WTC11 (cell line): ENCODE results near the gene CEBPE. TPM values are rescaled to one million over a fixed set of nuclear protein-coding genes. Genes with fewer than 3 reads are reported as not detected.

Experiments used
- ATAC-seq: fragments of 200-7000 bp; cut with Tn5 transposase; 2 replicates; pipeline ENCODE4 v1.10.0; 2021; ENCODE audit warnings: mild to moderate bottlenecking, moderate library complexity
- CTCF ChIA-PET: fragments of 300-600 bp; sonication (Branson Sonifier 250); formaldehyde crosslinking; loops from one replicate; lab custom pipeline; 2021; ENCODE audit warnings: antibody characterized with exemption; lab: Charles Lee
- POLR2A ChIA-PET: fragments of 350-600 bp; sonication (Branson Sonifier 250); formaldehyde crosslinking; loops from one replicate; lab custom pipeline; 2021; ENCODE audit warnings: antibody characterized with exemption; lab: Charles Lee
- DNase-seq: peaks from one replicate; pipeline ENCODE4 v3.0.0; 2021; ENCODE audit warnings: low spot score
- H3K27ac Mint-ChIP-seq: 2 replicates; pipeline ENCODE4 v1.8.0; 2021; ENCODE audit warnings: mixed read lengths
- H3K27me3 Mint-ChIP-seq: 2 replicates; pipeline ENCODE4 v1.8.0; 2021; ENCODE audit warnings: low read depth, mild to moderate bottlenecking, moderate library complexity, mixed read lengths
- H3K36me3 Mint-ChIP-seq: 2 replicates; pipeline ENCODE4 v1.8.0; 2021; ENCODE audit warnings: mixed read lengths
- H3K4me1 Mint-ChIP-seq: 2 replicates; pipeline ENCODE4 v1.8.0; 2022; ENCODE audit warnings: mixed read lengths
- H3K4me3 Mint-ChIP-seq: 2 replicates; pipeline ENCODE4 v1.8.0; 2021; ENCODE audit warnings: mild to moderate bottlenecking, moderate library complexity, mixed read lengths
- H3K9me3 Mint-ChIP-seq: 2 replicates; pipeline ENCODE4 v1.8.0; 2021; ENCODE audit warnings: mixed read lengths
- ATF1 ChIP-seq: sonication (generic); formaldehyde crosslinking; IDR thresholded peaks from 2 replicates; pipeline ENCODE4 v1.8.1; 2023; ENCODE audit warnings: mild to moderate bottlenecking, moderate library complexity, missing genetic modification reagents
- CBFB ChIP-seq: sonication (generic); formaldehyde crosslinking; IDR thresholded peaks from 2 replicates; pipeline ENCODE4 v1.8.1; 2022; ENCODE audit warnings: mild to moderate bottlenecking, low read depth, missing genetic modification reagents
- CREB1 ChIP-seq: sonication (generic); formaldehyde crosslinking; IDR thresholded peaks from 2 replicates; pipeline ENCODE4 v1.8.0; 2023; ENCODE audit warnings: mild to moderate bottlenecking, missing genetic modification reagents
- CREM ChIP-seq: sonication (generic); formaldehyde crosslinking; IDR thresholded peaks from 2 replicates; pipeline ENCODE4 v1.8.1; 2022; ENCODE audit warnings: mild to moderate bottlenecking, missing genetic modification reagents, moderate library complexity
- ELF4 ChIP-seq: sonication (generic); formaldehyde crosslinking; IDR thresholded peaks from 2 replicates; pipeline ENCODE4 v1.8.1; 2022; ENCODE audit warnings: low read depth, mild to moderate bottlenecking, moderate library complexity, missing genetic modification reagents
- NFATC4 ChIP-seq: fragments of 250-450 bp; sonication (Bioruptor Pico); IDR thresholded peaks from 2 replicates; pipeline ENCODE4 v1.9.0; 2021; ENCODE audit warnings: mild to moderate bottlenecking
- NFYB ChIP-seq: sonication (generic); formaldehyde crosslinking; conservative IDR thresholded peaks from 2 replicates; pipeline ENCODE4 v1.8.0; 2022; ENCODE audit warnings: low read depth, missing genetic modification reagents
- OVOL2 ChIP-seq: fragments of 250-450 bp; sonication (Bioruptor Pico); IDR thresholded peaks from 2 replicates; pipeline ENCODE4 v1.9.0; 2021; ENCODE audit warnings: mild to moderate bottlenecking, borderline replicate concordance
- RELA ChIP-seq: sonication (generic); formaldehyde crosslinking; IDR thresholded peaks from 2 replicates; pipeline ENCODE4 v1.8.1; 2022; ENCODE audit warnings: missing genetic modification reagents, mild to moderate bottlenecking, borderline replicate concordance
- RORB ChIP-seq: fragments of 250-450 bp; sonication (Bioruptor Pico); IDR thresholded peaks from 2 replicates; pipeline ENCODE4 v1.9.0; 2021; ENCODE audit warnings: mild to moderate bottlenecking
- SOX15 ChIP-seq: fragments of 250-450 bp; sonication (Bioruptor Pico); IDR thresholded peaks from 2 replicates; pipeline ENCODE4 v1.9.0; 2021; ENCODE audit warnings: mild to moderate bottlenecking
- TCF7 ChIP-seq: sonication (generic); formaldehyde crosslinking; IDR thresholded peaks from 2 replicates; pipeline ENCODE4 v1.8.0; 2022; ENCODE audit warnings: mild to moderate bottlenecking, low read depth, missing genetic modification reagents, moderate library complexity
- TP53 ChIP-seq: sonication (generic); formaldehyde crosslinking; IDR thresholded peaks from 2 replicates; pipeline ENCODE4 v1.8.1; 2023; ENCODE audit warnings: mild to moderate bottlenecking, missing genetic modification reagents
- ZNF219 ChIP-seq: sonication (generic); formaldehyde crosslinking; IDR thresholded peaks from 2 replicates; pipeline ENCODE4 v1.8.0; 2023; ENCODE audit warnings: missing genetic modification reagents, mild to moderate bottlenecking, borderline replicate concordance
- ZNF396 ChIP-seq: fragments of 250-450 bp; sonication (Bioruptor Pico); IDR thresholded peaks from 2 replicates; pipeline ENCODE4 v1.8.0; 2021; ENCODE audit warnings: mild to moderate bottlenecking, moderate library complexity, borderline replicate concordance
- total RNA-seq: library from RNA; stranded (reverse); gene quantifications from 3 replicates; pipeline ENCODE4 v1.2.3, GENCODE V29; 2021
- TF ChIP-seq, protein P1 (sequence below): sonication (generic); formaldehyde crosslinking; IDR thresholded peaks from 2 replicates; pipeline ENCODE4 v1.8.1; 2023; ENCODE audit warnings: mild to moderate bottlenecking, missing genetic modification reagents
- TF ChIP-seq, protein P2 (sequence below): sonication (generic); formaldehyde crosslinking; IDR thresholded peaks from 2 replicates; pipeline ENCODE4 v1.8.1; 2022; ENCODE audit warnings: mild to moderate bottlenecking, moderate library complexity, missing genetic modification reagents
- TF ChIP-seq, protein P3 (sequence below): sonication (generic); formaldehyde crosslinking; conservative IDR thresholded peaks from 2 replicates; pipeline ENCODE4 v1.8.1; 2023; ENCODE audit warnings: mild to moderate bottlenecking, low read depth, missing genetic modification reagents, moderate library complexity
- TF ChIP-seq, protein P4 (sequence below): sonication (generic); formaldehyde crosslinking; IDR thresholded peaks from 2 replicates; pipeline ENCODE4 v1.8.1; 2023; ENCODE audit warnings: mild to moderate bottlenecking, moderate library complexity, missing genetic modification reagents
- TF ChIP-seq, protein P5 (sequence below): sonication (generic); formaldehyde crosslinking; IDR thresholded peaks from 2 replicates; pipeline ENCODE4 v1.8.0; 2022; ENCODE audit warnings: missing genetic modification reagents

The CEBPE gene
- total RNA-seq, 1 experiment from 2014 or later: not detected

DNA sequence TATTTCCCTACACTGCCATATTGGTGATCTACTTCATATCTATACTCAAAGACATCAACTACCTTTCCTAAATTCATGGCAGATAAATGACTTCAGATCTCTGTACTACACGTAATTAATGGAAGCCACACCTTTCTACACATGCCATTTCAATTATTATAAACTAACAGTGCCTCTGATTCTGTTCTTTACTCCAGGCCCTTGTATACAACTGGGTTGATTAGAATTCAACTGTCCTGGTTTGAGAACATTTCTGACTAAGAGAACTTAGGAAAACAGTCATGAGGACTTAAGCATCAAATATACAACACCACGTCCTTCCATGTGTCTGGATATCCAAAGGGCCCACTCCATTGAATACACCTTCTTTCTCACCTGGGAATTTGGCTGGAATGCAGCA, 26.0 kb downstream of the CEBPE start (continued):
- TF ChIP-seq, protein P1, sequence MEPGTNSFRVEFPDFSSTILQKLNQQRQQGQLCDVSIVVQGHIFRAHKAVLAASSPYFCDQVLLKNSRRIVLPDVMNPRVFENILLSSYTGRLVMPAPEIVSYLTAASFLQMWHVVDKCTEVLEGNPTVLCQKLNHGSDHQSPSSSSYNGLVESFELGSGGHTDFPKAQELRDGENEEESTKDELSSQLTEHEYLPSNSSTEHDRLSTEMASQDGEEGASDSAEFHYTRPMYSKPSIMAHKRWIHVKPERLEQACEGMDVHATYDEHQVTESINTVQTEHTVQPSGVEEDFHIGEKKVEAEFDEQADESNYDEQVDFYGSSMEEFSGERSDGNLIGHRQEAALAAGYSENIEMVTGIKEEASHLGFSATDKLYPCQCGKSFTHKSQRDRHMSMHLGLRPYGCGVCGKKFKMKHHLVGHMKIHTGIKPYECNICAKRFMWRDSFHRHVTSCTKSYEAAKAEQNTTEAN (CRISPR knock-in tag): no peak
- TF ChIP-seq TP53 (CRISPR knock-in tag) (no peak), ZNF396 (no peak), ELF4 (CRISPR knock-in tag) (no peak), CREM (no peak), CREB1 (CRISPR knock-in tag) (no peak)
- TF ChIP-seq, all 79 proteins: peak for 0

DNA sequence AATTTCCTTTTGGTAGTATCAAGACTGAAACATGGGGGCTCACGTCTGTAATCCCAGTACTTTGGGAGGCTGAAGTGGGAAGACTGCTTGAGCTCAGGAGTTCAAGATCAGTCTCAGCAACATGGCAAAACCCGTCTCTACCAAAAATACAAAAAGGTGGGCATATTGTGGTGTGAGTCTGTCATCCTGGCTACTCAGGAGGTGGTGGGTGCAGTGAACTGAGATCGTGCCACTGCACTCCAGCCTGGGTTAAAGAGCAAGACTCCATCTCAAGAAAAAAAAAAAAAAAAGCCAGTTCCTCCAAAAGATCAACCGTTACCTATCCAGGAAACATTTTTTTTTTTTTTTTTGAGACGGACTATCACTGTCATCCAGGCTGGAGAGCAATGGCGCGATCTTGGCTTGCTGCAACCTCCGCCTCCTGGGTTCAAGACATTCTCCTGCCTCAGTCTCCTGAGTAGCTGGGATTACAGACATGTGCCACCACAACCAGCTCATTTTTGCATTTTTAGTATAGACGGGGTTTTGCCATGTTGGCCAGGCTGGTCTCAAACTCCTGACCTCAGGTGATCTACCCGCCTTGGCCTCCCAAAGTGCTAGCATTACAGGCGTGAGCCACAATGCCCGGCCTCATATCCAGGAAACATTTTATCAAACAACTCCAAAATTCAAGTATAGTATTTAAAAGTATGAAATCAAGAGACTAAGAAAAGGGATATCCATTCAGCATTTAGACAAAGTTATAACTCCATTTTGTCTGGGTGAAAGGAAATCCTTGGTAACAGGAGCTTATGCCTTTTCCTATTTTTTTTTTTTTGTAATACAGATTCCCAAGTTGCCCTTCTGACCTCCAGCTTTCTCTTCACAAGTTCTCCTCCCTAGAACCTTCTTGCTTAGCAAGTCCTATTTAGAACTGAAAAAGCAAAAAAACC, 27.5 kb downstream of the CEBPE start:
- no peak for TF ChIP-seq SOX15
- no peak for TF ChIP-seq ZNF219 (CRISPR knock-in tag)
- TF ChIP-seq RORB: no peak
- TF ChIP-seq TCF7 (CRISPR knock-in tag): no peak
- TF ChIP-seq, protein P2, sequence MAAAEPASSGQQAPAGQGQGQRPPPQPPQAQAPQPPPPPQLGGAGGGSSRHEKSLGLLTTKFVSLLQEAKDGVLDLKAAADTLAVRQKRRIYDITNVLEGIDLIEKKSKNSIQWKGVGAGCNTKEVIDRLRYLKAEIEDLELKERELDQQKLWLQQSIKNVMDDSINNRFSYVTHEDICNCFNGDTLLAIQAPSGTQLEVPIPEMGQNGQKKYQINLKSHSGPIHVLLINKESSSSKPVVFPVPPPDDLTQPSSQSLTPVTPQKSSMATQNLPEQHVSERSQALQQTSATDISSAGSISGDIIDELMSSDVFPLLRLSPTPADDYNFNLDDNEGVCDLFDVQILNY: no peak
- TF ChIP-seq, protein P3, sequence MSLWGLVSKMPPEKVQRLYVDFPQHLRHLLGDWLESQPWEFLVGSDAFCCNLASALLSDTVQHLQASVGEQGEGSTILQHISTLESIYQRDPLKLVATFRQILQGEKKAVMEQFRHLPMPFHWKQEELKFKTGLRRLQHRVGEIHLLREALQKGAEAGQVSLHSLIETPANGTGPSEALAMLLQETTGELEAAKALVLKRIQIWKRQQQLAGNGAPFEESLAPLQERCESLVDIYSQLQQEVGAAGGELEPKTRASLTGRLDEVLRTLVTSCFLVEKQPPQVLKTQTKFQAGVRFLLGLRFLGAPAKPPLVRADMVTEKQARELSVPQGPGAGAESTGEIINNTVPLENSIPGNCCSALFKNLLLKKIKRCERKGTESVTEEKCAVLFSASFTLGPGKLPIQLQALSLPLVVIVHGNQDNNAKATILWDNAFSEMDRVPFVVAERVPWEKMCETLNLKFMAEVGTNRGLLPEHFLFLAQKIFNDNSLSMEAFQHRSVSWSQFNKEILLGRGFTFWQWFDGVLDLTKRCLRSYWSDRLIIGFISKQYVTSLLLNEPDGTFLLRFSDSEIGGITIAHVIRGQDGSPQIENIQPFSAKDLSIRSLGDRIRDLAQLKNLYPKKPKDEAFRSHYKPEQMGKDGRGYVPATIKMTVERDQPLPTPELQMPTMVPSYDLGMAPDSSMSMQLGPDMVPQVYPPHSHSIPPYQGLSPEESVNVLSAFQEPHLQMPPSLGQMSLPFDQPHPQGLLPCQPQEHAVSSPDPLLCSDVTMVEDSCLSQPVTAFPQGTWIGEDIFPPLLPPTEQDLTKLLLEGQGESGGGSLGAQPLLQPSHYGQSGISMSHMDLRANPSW: no peak
- Mint-ChIP-seq H3K36me3 (peaks cover 57% of the 10 kb centered on the region), H3K4me3 (no peak overlapping the region), H3K4me1 (peaks cover 13% of the 10 kb centered on the region), H3K27ac (no peak overlapping the region), H3K27me3 (no peaks in the 10 kb centered on the region; the same call in 1 of the 2 replicates), H3K9me3 (no peaks in the 10 kb centered on the region)
- DNase-seq (no peak), ATAC-seq (no peak)
- ChIA-PET CTCF (interaction anchor here (1.1 to 1.7 kb wide), 5 partner anchors 15 to 105 kb away, joined by 3 to 8 read pairs (median 5); no protein-coding TSS in a partner anchor), POLR2A (interaction anchor here (0.7 kb wide), 1 partner anchor 961 kb away, joined by 5 read pairs; no protein-coding TSS in a partner anchor)

DNA sequence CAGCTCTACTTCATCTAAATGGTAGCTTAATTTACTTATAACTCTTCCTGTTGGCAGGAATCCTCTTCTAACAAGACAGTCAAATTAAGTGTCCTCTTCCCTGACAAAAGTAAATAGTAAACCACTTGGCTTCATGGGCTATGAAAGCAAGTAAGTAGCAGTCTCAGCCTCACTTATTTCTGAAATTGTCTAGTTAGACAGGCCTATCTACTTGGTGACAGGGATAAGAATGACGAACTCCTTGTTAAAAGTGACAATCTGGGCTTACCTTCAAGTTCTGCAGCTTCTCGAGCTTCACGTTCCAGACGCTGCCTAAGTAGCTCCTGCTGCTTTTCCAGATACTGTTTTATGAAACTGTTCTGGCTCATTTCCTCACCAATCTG, 28.8 kb downstream of the CEBPE start:
- Mint-ChIP-seq H3K4me3 (no peak overlapping the region), H3K27ac (no peak overlapping the region), H3K9me3 (no peaks in the 10 kb centered on the region), H3K36me3 (peaks cover 70% of the 10 kb centered on the region), H3K4me1 (peaks cover 9% of the 10 kb centered on the region), H3K27me3 (no peaks in the 10 kb centered on the region)
- CTCF ChIA-PET: interaction anchor here (1.2 to 1.8 kb wide), 2 partner anchors 13 to 22 kb away, joined by 5 to 8 read pairs; no protein-coding TSS in a partner anchor
- no peak for DNase-seq
- POLR2A ChIA-PET: no interaction called here
- ATAC-seq: no peak
- no peak for TF ChIP-seq OVOL2 (CRISPR knock-in tag)
- TF ChIP-seq, protein P4, sequence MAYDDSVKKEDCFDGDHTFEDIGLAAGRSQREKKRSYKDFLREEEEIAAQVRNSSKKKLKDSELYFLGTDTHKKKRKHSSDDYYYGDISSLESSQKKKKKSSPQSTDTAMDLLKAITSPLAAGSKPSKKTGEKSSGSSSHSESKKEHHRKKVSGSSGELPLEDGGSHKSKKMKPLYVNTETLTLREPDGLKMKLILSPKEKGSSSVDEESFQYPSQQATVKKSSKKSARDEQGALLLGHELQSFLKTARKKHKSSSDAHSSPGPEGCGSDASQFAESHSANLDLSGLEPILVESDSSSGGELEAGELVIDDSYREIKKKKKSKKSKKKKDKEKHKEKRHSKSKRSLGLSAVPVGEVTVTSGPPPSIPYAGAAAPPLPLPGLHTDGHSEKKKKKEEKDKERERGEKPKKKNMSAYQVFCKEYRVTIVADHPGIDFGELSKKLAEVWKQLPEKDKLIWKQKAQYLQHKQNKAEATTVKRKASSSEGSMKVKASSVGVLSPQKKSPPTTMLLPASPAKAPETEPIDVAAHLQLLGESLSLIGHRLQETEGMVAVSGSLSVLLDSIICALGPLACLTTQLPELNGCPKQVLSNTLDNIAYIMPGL: no peak
- TF ChIP-seq RELA: no peak
- no peak for TF ChIP-seq TP53 (CRISPR knock-in tag)
- TF ChIP-seq CREB1 (CRISPR knock-in tag): no peak
- TF ChIP-seq, protein P5, sequence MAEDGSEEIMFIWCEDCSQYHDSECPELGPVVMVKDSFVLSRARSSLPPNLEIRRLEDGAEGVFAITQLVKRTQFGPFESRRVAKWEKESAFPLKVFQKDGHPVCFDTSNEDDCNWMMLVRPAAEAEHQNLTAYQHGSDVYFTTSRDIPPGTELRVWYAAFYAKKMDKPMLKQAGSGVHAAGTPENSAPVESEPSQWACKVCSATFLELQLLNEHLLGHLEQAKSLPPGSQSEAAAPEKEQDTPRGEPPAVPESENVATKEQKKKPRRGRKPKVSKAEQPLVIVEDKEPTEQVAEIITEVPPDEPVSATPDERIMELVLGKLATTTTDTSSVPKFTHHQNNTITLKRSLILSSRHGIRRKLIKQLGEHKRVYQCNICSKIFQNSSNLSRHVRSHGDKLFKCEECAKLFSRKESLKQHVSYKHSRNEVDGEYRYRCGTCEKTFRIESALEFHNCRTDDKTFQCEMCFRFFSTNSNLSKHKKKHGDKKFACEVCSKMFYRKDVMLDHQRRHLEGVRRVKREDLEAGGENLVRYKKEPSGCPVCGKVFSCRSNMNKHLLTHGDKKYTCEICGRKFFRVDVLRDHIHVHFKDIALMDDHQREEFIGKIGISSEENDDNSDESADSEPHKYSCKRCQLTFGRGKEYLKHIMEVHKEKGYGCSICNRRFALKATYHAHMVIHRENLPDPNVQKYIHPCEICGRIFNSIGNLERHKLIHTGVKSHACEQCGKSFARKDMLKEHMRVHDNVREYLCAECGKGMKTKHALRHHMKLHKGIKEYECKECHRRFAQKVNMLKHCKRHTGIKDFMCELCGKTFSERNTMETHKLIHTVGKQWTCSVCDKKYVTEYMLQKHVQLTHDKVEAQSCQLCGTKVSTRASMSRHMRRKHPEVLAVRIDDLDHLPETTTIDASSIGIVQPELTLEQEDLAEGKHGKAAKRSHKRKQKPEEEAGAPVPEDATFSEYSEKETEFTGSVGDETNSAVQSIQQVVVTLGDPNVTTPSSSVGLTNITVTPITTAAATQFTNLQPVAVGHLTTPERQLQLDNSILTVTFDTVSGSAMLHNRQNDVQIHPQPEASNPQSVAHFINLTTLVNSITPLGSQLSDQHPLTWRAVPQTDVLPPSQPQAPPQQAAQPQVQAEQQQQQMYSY (CRISPR knock-in tag): no peak
- no peak for TF ChIP-seq ATF1 (CRISPR knock-in tag)
- no peak for TF ChIP-seq CBFB
- no peak for TF ChIP-seq NFATC4 (CRISPR knock-in tag)
- no peak for TF ChIP-seq NFYB (CRISPR knock-in tag)
